K562 treated with DMSO at 1 percent for 4 hours (cell line): ENCODE data around the gene SHH. TPM values are rescaled to one million over a fixed set of nuclear protein-coding genes. Genes with fewer than 3 reads are reported as not detected.

Experiments
- total RNA-seq: library from RNA; unstranded; fragments of 300-600 nt; gene quantifications from 2 replicates; pipeline ENCODE4 v1.2.3, GENCODE V29; 2022; ENCODE audit not compliant: insufficient read depth

The SHH gene
- not detected in 2 replicates for total RNA-seq

GRCh38 chr7:155811895-155812761, at the start of gene SHH:
SHH (minus strand) TSS chr7:155812463; CDS start chr7:155812122, 341 bp downstream.

Other genes with a start within 250 kb of the SHH start
- gene RBM33, start 167.8 kb downstream of the SHH start, total RNA-seq, result 30.8 and 31.0 TPM in 2 replicates